Measurements from ENCODE around the gene ZNF804B.

DNA sequence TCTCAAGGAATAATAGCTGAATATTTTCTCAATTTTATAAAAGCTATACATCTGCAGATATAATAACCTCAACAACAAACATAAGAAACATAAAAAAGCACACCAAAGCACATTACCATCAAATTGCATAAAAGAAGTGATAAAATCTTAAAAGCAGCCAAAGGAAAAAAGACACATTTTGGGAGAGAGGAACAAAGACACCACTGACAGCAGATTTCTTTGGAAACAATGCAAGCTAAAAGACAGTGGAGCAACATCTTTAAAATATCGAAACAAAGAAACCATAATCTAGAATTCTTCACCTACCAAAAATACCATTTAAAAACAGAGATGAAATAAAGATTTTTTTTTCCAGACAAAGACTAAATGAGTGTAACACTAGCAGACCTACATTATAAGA, 91.7 kb downstream of the ZNF804B start:
- TF ChIP-seq, protein P1, sequence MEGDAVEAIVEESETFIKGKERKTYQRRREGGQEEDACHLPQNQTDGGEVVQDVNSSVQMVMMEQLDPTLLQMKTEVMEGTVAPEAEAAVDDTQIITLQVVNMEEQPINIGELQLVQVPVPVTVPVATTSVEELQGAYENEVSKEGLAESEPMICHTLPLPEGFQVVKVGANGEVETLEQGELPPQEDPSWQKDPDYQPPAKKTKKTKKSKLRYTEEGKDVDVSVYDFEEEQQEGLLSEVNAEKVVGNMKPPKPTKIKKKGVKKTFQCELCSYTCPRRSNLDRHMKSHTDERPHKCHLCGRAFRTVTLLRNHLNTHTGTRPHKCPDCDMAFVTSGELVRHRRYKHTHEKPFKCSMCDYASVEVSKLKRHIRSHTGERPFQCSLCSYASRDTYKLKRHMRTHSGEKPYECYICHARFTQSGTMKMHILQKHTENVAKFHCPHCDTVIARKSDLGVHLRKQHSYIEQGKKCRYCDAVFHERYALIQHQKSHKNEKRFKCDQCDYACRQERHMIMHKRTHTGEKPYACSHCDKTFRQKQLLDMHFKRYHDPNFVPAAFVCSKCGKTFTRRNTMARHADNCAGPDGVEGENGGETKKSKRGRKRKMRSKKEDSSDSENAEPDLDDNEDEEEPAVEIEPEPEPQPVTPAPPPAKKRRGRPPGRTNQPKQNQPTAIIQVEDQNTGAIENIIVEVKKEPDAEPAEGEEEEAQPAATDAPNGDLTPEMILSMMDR (IDR thresholded peaks at IDR 0.05): no peak
- no peak for TF ChIP-seq ZFX (IDR thresholded peaks at IDR 0.05; ENCODE audit: borderline replicate concordance)

Data from 22Rv1 (cell line).